Left colon (tissue), 2 donors: Measurements from ENCODE around the gene FIGNL2. TPM values are rescaled to one million over a fixed set of nuclear protein-coding genes. Genes with fewer than 3 reads are reported as not detected.
"Not testable (repeated sequence)": the region's sequence is repeated elsewhere in the genome, so short reads cannot be mapped to it uniquely, and the experiment has no call there.

Experiments
- ATAC-seq: fragments of 200-7000 bp; cut with Tn5 transposase; one replicate; pipeline ENCODE4 v1.9.1; 2020; ENCODE audit warnings: mild to moderate bottlenecking, moderate library complexity
- DNase-seq, 2 donors: peaks; one replicate each; pipeline ENCODE4 v3.0.0-alpha.2; 2020
- intact Hi-C, 2 donors: fragments of 100-400 bp; cut with DNase I in 1 of 2; cut with micrococcal nuclease in 1 of 2; formaldehyde crosslinking; loops; one replicate each; pipeline versions ENCODE4 v1.11.2 to v1.14.0; 2022; cut with DNase I, micrococcal nuclease
- total RNA-seq, 2 donors: library from RNA; stranded (reverse); fragmentation: NEBNext Ultra II Directional; extraction: Animal tissue kit (Norgen Biotek cat#: 25700); gene quantifications; one replicate each; pipeline ENCODE4 v1.2.1, GENCODE V29; 2021
- donor health status: DM: no; HTN: no; CAD: no.
- donor health status: DM: yes; HTN: yes; CAD: no.

FIGNL2 gene
- total RNA-seq, 2 donors from 2014 or later: 0.24 to 0.36 TPM

- intact Hi-C loops: no loop called here
- no peak for ATAC-seq
These were observed 3.0 kb downstream of the FIGNL2 start for GRCh38 chr12:51845482-51845881.

DNA sequence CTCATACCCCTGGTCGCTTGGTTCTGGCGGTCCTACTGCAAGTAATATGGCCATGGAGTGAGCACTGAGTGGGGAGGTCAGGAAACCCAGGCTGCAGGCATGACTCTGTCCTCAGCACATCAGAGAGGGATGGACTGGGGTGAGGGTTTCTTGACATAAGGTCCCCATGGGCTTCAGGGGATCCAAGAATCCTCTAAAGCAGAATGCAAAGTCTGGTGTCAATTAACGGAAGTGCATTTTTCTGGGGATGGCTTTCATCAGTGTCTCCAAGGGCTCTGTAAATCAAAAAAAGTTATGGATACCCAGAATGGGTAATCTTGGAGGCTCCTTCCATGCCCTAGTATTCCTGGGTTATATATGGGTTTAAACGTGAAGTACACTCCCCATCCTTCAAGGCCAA is 3.7 kb downstream of the FIGNL2 start:
- DNase-seq: no peak
- ATAC-seq: no peak
- intact Hi-C loops: no loop called here

More at GRCh38 chr12:51845482-51845881, 3.0 kb downstream of the FIGNL2 start:
- DNase-seq: no peak

- no peak for DNase-seq
These were observed 6.8 kb downstream of the FIGNL2 start for GRCh38 chr12:51841727-51842126.

GRCh38 chr12:51840966-51841365 is 7.6 kb downstream of the FIGNL2 start:
- DNase-seq (no peak), ATAC-seq (no peak)
- intact Hi-C loops: no loop called here

More at GRCh38 chr12:51841727-51842126, 6.8 kb downstream of the FIGNL2 start:
- intact Hi-C loops: no loop called here
- no peak for ATAC-seq

DNA sequence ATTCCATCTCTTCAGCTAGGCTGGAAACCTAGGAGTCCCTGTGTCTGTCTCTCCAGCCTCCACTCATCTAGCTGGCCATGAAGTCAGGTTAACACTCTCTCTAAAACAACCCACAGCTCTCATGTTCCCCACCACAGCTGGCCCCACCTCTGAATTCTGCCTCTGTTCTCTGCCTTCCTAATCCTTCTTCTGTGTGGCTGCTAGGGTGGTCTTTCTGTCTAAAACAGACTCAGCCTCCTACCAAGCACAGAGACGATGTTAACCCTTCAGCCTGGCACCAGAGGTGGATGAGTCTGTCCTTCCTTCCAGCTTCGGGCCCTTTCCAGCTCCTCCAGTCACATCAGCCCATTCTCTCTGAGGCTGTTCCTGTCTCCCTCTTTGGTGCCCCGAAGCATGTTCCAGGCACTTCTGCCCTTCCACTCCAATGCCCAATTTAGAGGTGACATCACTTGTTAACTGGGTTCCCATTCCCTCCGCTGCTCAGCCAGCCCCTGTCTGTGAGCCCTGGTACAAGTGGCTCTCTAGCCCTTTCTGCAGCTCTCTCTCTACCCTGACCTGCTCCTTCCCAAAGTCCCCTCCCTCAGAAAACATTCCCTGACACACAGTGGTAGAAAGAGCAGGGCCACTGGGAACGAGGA is 9.1 kb downstream of the FIGNL2 start:
- ATAC-seq (no peak), DNase-seq (no peak)
- intact Hi-C loops: no loop called here

DNA sequence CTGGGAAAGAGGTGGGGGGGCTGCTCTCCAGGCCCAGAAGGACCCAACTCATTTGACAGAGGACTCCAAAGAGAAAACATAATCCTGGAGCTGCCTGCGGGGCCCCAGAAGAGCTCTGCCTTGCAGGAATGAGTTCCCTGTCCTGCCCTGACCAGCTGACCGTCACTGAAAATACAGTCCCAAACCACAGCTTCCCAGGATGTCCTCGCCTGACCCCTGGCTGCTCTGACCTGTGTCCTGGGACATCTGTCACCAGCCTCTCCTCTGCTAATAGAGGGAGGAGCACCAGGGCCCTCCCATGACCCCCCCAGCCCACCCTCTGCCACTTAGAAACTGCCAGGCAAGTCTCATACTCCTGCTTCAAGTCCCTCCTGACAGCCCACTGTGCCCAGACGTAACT is 9.8 kb downstream of the FIGNL2 start:
- ATAC-seq: no peak
- DNase-seq: no peak
- intact Hi-C loops: no loop called here

- DNase-seq (no peak), ATAC-seq (no peak)
- intact Hi-C loops: no loop called here
These were observed 10.5 kb downstream of the FIGNL2 start for GRCh38 chr12:51838036-51838435.

- DNase-seq: no peak
- ATAC-seq: no peak
- intact Hi-C loops: no loop called here
These were observed 11.2 kb downstream of the FIGNL2 start for GRCh38 chr12:51837286-51837685.

GRCh38 chr12:51836827-51837173 is 11.7 kb downstream of the FIGNL2 start:
- DNase-seq (no peak), ATAC-seq (no peak)
- intact Hi-C loops: no loop called here

- intact Hi-C loops: no loop called here
- no peak for DNase-seq
- peak; percentile 63 for ATAC-seq
These were observed 12.3 kb downstream of the FIGNL2 start for GRCh38 chr12:51836041-51836826.

GRCh38 chr12:51834411-51834810 is 14.1 kb downstream of the FIGNL2 start:
- ATAC-seq (no peak), DNase-seq (no peak)
- intact Hi-C loops: no loop called here

DNA sequence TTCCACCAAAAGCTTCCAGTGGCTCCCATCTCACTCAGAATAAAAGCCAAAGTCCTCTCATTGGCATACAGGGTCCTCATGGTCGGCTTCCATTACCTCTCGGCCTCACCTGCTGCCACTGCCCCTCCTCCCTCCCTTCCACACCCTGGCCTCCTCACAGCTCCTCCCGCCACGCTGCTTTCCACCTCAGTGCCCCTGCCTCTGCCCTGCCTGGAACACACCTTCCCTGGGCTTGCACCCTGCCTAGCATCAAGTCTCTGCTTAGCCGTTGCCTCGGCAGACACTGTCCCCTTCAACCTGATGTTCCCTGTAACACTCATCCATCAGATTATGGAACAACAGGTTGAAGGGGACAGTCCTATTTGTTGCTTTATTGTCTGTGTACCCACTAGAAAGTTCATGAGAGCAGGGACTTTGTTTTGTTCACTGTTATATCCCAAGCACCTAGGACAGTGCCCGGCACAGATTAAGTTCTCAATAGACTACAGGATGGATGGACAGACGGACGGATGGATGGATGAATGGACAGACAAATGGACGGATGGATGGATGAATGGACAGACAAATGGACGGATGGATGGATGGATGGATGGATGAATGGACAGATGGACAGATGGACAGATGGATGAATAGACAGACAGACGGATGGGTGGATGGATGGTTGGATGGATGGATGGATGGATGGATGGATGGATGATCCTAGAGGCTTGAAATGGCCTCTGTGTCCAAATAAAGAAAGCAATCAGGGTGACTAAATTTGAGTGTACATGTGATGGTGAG is 14.9 kb downstream of the FIGNL2 start:
- no peak for ATAC-seq
- intact Hi-C loops: no loop called here
- DNase-seq: no peak

DNA sequence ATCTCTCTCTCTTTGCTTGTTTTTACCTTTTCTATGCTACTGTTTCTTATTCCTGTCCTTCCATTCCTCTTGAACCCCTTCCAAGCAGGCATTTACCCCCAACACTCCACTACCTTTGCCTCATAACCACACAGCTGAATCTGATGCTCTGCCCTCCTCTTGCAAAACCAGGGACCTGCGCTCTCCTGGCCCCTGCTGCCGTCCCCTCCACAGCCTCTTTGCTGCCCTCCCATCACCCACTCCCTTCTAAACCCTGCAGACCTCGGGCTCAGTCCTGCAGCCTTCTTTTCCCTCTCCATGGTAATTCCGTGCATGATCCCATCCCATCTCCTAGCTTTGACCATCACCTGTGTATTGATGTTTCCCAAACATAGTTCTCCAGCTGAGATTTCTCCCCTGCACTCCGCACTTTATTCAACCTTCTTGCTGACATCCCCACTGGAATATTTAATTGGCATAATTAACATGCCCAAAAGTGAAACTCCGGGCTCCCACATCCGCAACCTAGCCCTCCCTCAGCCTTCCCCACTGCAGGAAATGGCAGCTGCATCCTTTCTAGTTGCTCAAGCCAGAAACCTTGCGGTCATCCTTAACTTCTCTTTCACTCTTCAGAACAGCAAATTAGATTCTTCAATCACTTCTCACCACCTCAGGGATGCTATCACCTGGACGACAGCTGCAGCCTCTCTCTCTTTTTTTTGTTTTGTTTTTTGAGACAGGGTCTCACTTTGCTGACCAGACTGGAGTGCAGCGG is 16.0 kb downstream of the FIGNL2 start:
- DNase-seq: no peak
- no peak for ATAC-seq
- intact Hi-C loops: no loop called here

GRCh38 chr12:51831817-51832216 is 16.7 kb downstream of the FIGNL2 start:
- ATAC-seq, DNase-seq, intact Hi-C loops: not testable (repeated sequence)

GRCh38 chr12:51829641-51830040 is 18.9 kb downstream of the FIGNL2 start:
- DNase-seq (no peak), ATAC-seq (no peak)
- intact Hi-C loops: no loop called here

GRCh38 chr12:51829011-51829481 is 19.5 kb downstream of the FIGNL2 start:
- DNase-seq (no peak), ATAC-seq (no peak)
- intact Hi-C loops: no loop called here

DNA sequence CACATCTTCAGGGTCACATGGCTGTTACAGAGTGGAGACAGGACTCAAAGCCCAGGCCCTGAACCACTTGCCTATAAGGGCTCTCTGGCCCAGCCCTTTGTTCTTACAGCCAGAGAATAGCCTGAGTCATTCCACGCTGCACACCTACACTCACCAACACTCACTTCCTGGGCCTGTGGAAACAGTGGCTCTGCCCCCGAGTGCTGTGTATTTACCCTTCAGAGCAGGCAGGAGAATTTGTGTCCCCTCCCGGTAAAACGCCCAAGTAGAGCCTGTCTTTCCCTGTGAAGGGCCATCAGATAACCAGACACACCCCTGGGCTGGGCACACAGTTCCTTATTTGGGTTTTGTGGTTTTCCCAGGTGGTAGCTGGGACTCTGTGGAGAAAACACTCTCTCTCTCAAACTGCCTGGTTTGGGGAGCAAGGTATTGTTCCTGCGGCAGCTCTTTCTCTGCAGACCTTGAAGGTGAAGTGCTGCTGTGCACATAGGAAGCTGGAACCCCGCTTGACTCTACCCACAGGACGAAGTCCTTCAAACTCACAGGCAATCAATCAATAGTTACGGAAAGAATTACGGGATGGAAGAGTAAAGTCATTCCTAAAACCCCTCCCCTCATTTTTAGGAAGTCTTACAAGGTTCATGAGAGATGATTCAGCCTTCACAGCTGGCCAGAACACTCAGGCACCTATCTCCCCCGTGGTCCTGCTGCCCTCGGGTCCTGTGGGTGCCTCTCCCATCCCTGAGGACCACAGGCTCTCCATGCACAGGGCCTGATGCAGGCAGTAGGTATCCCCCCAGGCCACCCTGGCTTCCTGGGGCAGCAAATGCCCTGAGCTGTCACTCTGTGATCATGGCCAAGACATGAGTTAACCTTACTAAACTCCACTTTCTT is 20.3 kb downstream of the FIGNL2 start:
- intact Hi-C loops: no loop called here
- peak; percentile 91 for ATAC-seq
- DNase-seq: peak; percentile 62 to 74

DNA sequence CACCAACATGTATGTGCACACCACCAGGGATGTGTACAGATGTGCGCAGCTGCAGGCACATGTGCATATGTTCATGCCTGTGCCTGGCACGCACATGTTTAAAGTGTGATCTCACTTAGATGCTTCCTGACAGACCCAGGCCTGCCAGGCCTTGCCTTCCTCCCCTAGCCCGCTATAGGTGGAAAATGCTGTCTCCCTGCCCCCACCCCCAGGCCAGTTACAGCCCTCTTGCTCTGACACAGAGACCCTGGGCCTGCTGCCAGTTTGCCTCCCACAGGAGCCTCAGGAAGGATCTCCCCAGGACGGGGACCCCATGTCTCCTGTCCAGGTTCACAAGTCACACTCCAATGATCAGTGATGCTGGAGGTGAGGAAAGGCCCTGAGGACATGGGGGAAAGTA is 21.6 kb downstream of the FIGNL2 start:
- intact Hi-C loops: no loop called here
- ATAC-seq (no peak), DNase-seq (no peak)
